ENCODE measurements around the gene GMPS.

- TF ChIP-seq POLR2A (IDR thresholded peaks at IDR 0.05) (no peak), CTCF (IDR thresholded peaks at IDR 0.05) (no peak)
Measured at GRCh38 chr3:155880286-155880685, 9.8 kb downstream of the GMPS start.
